LNCaP clone FGC (cell line): ENCODE results near the gene OTOGL.

Experiments used
- DNase-seq: peaks from one replicate; pipeline ENCODE4 v3.0.0-alpha.2; 2011; ENCODE audit warnings: low read depth
- H3K4me3 ChIP-seq: 2 replicates; pipeline ENCODE4 v1.5.1; 2011; ENCODE audit warnings: mild to moderate bottlenecking, low read depth, low read length, control low read depth
- TF ChIP-seq, protein P1 (sequence below): IDR thresholded peaks from 2 replicates; pipeline ENCODE4 v1.5.1; 2012; ENCODE audit warnings: mild to moderate bottlenecking; ENCODE audit not compliant: control insufficient read depth, insufficient read depth; ENCODE audit errors: extremely low read depth

Gene OTOGL

GRCh38 chr12:80087486-80088213 is 11.7 kb upstream of the OTOGL start:
- H3K4me3 ChIP-seq, result no peak overlapping the region
- DNase-seq, result no peak
- TF ChIP-seq, protein P1, sequence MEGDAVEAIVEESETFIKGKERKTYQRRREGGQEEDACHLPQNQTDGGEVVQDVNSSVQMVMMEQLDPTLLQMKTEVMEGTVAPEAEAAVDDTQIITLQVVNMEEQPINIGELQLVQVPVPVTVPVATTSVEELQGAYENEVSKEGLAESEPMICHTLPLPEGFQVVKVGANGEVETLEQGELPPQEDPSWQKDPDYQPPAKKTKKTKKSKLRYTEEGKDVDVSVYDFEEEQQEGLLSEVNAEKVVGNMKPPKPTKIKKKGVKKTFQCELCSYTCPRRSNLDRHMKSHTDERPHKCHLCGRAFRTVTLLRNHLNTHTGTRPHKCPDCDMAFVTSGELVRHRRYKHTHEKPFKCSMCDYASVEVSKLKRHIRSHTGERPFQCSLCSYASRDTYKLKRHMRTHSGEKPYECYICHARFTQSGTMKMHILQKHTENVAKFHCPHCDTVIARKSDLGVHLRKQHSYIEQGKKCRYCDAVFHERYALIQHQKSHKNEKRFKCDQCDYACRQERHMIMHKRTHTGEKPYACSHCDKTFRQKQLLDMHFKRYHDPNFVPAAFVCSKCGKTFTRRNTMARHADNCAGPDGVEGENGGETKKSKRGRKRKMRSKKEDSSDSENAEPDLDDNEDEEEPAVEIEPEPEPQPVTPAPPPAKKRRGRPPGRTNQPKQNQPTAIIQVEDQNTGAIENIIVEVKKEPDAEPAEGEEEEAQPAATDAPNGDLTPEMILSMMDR, result no peak

DNA sequence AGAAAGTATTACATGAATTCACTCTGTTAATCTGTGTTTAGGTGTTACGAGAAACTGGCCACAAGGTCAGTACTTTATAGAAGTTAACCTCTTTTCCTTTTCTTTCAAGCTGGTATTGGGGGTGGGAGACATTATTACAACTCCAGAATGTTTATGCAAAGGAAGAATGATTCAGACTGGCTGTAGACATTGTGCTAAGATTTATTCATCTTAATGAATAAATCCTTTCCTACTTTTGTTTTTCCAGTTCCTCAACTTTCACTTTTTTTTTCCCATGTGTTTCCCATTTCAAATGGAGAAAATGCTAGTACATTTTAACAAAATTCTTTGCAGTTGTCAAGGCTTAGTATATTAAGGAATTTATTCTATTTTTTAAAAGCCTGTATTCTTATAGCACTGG is 1.3 kb downstream of the OTOGL start:
- DNase-seq, result no peak
- TF ChIP-seq, protein P1, result no peak
- H3K4me3 ChIP-seq, result no peak overlapping the region

DNA sequence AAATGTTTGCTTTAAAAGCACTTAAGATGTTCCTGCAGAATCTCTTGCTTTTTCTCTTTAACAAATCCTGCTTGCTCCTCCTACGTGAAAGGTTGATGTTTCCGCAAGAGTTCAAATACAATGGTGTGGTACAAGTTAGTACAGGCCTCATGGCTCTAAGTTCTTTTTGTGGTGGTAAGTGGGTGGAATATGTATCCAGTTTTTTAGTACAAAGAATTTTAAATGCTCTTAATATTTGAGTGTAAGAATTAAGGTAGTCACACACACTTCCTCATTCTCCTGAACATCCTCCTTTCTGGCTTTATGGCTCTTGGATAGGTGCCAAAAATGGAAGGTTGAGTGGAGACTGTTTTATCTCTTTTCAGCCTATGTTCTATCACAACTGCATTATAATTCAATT is 1.8 kb downstream of the OTOGL start:
- DNase-seq, result no peak
- TF ChIP-seq, protein P1, result no peak
- H3K4me3 ChIP-seq, result no peak overlapping the region

DNA sequence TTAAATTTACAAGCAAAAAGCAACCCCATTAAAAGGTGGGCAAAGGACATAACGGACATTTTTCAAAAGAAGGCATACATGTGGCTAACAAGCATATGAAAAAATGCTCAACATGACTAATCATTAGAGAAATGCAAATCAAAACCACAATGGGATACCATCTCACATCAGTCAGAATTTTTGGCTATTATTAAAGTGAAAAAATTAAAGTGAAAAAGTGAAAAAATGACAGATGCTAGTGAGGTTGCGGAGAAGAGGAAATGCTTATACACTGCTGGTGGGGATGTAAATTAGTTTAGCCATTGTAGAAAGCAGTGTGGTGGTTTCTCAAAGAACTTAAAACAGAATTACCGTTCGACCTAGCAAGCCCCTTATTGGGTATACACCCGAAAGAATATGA is 7.9 kb downstream of the OTOGL start:
- no peak overlapping the region for H3K4me3 ChIP-seq
- TF ChIP-seq, protein P1, result no peak
- DNase-seq, result no peak

GRCh38 chr12:80116735-80117134 is 17.4 kb downstream of the OTOGL start:
- DNase-seq, result no peak
- TF ChIP-seq, protein P1, result no peak
- H3K4me3 ChIP-seq, result no peak overlapping the region

DNA sequence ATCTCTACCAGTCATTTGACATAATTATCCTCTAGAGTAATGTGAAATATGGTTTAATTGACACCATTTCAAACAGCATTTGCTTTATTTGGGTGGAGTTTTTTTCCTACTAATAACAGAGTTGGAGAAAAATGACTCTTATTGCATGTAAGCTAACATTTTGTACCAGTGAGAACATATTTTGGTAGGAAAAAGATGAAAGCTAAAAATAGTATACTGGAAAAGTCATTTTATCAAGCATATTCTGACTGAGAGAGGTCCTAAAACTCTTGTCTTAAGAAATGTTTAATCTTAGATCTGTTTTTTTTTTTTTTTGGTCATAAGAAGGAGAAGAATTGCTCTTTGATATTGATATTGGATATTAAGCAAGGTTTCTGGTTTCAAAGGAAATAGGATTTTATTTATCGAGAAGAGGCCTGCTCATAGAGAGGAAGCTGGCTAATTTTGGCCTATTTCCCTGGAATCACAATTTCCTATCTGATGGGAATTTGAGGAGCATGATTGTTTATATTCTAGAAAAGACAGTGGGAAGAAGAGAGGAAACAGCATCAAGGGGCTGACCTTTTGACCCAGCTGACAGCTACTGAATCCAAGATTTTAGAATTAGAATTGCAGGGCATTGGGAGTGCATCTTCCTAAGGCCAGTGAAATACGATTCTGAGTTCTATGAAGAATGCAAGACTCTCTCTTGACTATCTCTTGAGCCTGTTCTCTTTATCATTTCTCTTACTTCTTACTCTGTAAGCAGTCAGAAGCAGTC is 19.4 kb downstream of the OTOGL start:
- no peak for DNase-seq
- TF ChIP-seq, protein P1, result no peak
- H3K4me3 ChIP-seq, result no peak overlapping the region
